GM19463 (cell line): Measurements from ENCODE around the gene KRTAP9-4.
"Not testable (repeated sequence)": the region's sequence is repeated elsewhere in the genome, so short reads cannot be mapped to it uniquely, and the experiment has no call there.

Source experiments
- ATAC-seq: cut with Tn5 transposase; IDR thresholded peaks from one replicate; pipeline ENCODE4 v1.9.1; 2021; ENCODE audit warnings: mild to moderate bottlenecking, moderate library complexity; ENCODE audit not compliant: unreplicated experiment

The KRTAP9-4 gene

GRCh38 chr17:41249637-41250240 lies at the start of gene KRTAP9-4:
Gene KRTAP9-4, plus strand, starts transcription at chr17:41249687. Its CDS starts 34 bp downstream, at chr17:41249721.
- not testable (repeated sequence) for ATAC-seq

GRCh38 chr17:41211845-41212466 lies 37.5 kb upstream of the KRTAP9-4 start:
- no peak for ATAC-seq

GRCh38 chr17:41212524-41213169 lies 36.8 kb upstream of the KRTAP9-4 start:
- no peak for ATAC-seq

- no peak for ATAC-seq
Measured at GRCh38 chr17:41215681-41216080, 33.8 kb upstream of the KRTAP9-4 start.

DNA sequence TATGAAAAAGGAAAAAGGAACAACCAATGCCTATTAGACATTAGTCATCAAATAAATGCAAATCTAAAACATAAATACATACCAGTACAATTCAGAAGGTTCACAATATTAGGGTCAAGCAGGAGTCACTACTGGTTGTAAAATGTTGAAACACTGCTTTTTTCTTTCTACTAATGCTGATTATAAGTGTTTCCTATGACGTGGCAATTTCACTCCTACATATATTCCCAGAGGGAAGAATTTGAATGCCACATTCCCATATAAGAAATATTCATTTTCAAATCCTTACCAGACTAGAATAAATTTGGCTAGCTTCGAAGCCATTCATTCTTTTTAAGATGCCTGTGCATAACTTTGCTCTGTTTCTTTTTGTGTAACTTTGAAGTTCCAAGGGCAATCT lies 25.7 kb upstream of the KRTAP9-4 start:
- ATAC-seq = no peak

DNA sequence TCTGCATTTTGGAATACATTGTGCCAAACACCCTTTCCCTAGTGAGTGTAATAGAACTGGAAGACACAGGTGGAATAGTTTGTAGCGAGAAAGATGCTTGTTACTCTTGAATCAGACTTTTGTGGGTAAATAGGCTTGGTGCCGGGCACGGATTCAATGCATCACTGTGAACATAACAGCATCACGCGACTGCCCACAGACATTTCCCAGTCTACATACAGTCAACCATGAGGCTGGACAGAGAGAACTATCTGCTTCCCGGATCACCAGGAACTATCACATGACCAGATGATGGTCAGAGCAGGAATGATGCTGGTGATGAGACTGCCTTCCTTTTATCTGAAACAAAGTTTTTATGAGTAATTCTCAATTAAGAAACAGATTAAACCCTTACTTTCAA lies 23.4 kb upstream of the KRTAP9-4 start:
- ATAC-seq = no peak

- not testable (repeated sequence) for ATAC-seq
Measured at GRCh38 chr17:41226598-41227095, 22.8 kb upstream of the KRTAP9-4 start, which contains the start of gene KRTAP9-2. Gene KRTAP9-2, plus strand, starts transcription at chr17:41226648. Its CDS starts 7 bp downstream, at chr17:41226655.

DNA sequence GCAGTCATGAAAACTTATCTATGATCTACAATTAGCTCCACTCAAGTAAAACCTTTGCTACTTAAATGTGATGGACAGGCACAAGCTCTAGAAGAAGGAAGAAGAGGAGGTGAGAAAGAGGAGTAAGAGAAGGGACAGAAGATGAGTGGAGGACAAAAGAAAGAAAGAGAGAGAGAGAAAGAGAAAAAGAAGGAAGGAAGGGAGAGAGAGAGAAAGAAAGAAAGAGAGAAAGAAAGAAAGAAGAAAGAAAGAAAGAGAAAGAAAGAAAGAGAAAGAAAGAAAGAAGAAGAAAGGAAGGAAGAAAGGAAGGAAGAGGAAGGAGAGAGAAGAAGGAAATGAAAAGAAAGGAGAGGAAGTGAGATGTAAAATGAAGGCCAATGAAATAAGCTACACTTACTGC lies 19.4 kb upstream of the KRTAP9-4 start:
- no peak for ATAC-seq

DNA sequence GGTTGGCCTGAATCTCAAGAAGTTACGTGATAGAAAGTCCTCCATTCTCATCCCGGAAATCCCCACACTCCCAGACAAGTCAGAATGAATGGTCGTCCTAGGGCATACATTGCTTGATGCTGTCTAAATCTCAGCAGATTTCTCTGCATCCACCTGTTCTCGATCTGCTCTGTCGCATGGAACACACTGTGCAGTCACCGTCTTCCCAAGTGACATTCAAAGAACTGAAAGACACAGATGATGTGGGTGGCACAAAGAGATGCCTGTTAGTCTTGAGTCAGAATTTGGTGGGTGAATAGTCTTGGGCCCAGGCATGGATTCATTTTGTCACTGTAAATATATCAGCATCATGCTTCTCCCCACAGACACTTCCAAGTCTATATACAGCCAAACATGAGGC lies 17.8 kb upstream of the KRTAP9-4 start:
- ATAC-seq = no peak

DNA sequence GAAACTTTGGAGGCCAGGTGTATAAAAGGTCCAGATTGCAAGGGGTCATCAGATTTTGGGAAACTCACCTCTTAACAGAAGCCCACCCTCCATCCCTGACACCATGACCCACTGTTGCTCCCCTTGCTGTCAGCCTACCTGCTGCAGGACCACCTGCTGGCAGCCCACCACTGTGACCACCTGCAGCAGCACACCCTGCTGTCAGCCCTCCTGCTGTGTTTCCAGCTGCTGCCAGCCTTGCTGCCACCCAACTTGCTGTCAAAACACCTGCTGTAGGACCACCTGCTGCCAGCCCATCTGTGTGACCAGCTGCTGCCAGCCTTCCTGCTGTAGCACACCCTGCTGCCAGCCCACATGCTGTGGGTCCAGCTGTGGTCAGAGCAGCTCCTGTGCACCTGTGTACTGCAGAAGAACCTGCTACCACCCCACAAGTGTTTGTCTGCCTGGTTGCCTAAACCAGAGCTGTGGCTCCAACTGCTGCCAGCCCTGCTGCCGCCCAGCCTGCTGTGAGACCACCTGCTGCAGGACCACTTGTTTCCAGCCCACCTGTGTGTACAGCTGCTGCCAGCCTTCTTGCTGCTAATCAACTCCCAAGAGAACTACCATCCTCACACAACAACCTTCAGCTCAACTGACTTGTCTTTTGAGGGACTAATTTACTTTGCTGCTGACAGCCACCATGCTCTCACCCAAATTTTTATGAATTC lies 16.9 kb upstream of the KRTAP9-4 start, which contains the start of gene KRTAP9-3:
KRTAP9-3 (plus strand) TSS at position 51 of the 707 bp plus-strand sequence; CDS start at position 104, 53 bp downstream.
- ATAC-seq = not testable (repeated sequence)

- ATAC-seq = not testable (repeated sequence)
Measured at GRCh38 chr17:41237116-41237515, 12.4 kb upstream of the KRTAP9-4 start.

DNA sequence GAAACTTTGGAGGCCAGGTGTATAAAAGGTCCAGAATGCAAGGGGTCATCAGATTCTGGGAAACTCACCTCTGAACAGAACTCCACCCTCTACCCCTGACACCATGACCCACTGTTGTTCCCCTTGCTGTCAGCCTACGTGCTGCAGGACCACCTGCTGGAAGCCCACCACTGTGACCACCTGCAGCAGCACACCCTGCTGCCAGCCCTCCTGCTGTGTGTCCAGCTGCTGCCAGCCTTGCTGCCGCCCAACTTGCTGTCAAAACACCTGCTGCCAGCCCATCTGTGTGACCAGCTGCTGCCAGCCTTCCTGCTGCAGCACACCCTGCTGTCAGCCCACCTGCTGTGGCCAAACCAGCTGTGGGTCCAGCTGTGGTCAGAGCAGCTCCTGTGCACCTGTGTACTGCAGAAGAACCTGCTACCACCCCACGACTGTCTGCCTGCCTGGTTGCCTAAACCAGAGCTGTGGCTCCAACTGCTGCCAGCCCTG lies 11.5 kb upstream of the KRTAP9-4 start, which contains the start of gene KRTAP9-8:
KRTAP9-8 (plus strand) TSS at position 51 of the 489 bp plus-strand sequence; CDS start at position 104, 53 bp downstream.
- not testable (repeated sequence) for ATAC-seq

DNA sequence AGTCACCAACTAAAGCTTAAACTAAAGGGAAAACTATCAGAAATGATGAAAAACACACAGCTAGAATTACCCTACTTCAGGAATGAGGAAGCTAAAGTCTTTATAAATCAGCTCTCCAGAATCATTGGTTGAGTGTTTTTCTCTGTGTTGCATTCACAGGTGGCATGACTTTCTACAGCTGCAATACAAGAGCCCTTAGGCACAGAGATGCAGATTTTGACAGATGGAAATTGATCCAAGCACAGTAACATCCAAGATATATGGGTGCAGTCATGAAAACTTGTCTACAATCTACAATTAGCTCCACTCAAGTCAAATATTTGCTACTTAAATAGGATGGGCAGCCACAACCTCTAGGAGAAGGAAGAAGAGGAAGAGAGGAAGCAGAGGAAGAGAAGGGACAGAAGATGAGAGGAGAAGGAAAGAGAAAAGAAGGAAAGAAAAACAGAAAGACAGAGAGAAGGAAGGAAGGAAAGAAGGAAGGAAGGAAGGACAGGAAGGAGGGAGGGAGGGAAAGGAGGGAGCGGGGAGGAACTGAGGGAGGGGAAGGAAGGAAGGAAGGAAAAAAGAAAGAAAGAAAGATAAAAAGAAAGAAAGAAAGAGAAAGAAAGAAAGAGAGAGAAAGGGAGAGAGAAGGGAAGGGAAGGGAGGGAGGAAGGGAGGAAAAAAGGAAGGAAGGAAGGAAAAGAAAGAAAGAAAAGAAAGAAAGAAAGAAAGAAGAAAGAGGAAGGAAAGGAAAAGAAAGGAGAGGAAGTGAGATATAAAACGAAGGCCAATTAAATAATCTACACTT lies 2.3 kb upstream of the KRTAP9-4 start:
- ATAC-seq = not testable (repeated sequence)

DNA sequence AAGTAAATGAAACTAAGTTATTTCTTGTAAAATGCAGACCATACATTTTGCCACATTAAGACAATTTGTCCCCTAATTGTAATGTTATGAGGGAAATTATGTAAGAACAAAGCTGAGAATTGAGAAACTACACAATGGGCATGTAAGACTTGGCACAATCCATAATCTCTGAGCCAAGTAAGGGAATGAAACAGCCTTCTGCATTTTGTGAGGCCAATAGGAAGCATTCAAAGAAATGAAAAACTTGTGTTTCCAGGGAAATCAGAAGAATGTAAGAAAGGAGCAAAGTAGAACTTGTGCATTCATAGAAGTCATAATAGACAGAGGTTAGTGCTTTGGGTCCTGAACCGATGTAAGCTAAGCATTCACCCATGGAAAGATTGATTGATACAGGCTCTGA lies 1.8 kb downstream of the KRTAP9-4 start:
- ATAC-seq = no peak

GRCh38 chr17:41254861-41255260 lies 5.4 kb downstream of the KRTAP9-4 start:
- ATAC-seq = no peak

- ATAC-seq = not testable (repeated sequence)
Measured at GRCh38 chr17:41255381-41256290, 6.1 kb downstream of the KRTAP9-4 start, which contains the start of gene KRTAP9-9. Gene KRTAP9-9, plus strand, starts transcription at chr17:41255384.

DNA sequence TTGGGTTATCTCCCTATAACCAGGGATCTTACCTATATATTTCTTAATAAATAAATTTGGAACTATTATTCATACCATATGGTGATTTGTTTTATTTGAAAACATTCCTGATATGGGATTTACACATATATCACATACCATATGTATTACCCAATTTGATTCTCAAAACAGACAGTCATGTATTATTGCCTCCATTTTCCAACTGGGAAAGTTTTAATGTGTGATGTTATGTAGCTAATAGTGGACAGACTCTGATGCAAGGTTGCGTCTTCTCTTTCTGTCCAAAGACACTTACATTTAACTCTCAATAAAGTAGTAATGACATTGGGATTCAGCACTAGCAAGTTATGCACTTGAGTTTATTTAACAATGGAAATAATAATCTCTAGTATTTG lies 6.8 kb downstream of the KRTAP9-4 start:
- no peak for ATAC-seq

GRCh38 chr17:41258406-41258805 lies 8.9 kb downstream of the KRTAP9-4 start:
- ATAC-seq = no peak

DNA sequence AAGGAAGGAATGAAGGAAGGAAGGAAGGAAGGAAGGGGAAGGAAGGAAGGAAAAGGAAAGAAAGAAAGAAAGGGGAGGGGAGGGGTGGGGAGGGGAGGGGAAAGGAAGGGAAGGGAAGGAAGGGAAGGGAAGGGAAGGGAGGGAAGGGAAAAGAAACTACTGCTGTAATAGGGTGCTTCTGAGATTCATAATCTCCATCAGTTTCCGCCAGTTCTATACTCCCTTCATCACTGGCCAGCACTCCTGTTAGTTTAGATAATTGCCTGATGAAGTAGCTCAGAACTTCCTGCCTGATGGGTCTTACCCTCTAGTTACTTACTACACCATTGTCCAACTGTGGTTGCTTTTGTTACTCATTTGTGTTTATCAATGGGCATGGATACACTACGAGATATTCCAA lies 13.7 kb downstream of the KRTAP9-4 start:
- ATAC-seq = no peak
